Peyer's patch (tissue), 4 donors: ENCODE data around the gene KRTAP10-8.

Source experiments
- POLR2A ChIP-seq, 2 donors: fragments of 450-650 bp; IDR thresholded peaks; one replicate each; pipeline ENCODE4 v1.5.1; 2017; ENCODE audit warnings: antibody characterized with exemption in 2 of 2, mild to moderate bottlenecking in 2 of 2, moderate library complexity in 2 of 2
- TF ChIP-seq, protein P1 (sequence below), 6 experiments: fragments of 450-650 bp in 4 of 6; fragments of 200-600 bp in 2 of 6; sonication (generic) in 1 of 6; IDR thresholded peaks; one replicate each; pipeline ENCODE4 v1.5.1; 2017 to 2019; ENCODE audit warnings: antibody characterized with exemption in 6 of 6, mild to moderate bottlenecking in 3 of 6, moderate library complexity in 1 of 6

DNA sequence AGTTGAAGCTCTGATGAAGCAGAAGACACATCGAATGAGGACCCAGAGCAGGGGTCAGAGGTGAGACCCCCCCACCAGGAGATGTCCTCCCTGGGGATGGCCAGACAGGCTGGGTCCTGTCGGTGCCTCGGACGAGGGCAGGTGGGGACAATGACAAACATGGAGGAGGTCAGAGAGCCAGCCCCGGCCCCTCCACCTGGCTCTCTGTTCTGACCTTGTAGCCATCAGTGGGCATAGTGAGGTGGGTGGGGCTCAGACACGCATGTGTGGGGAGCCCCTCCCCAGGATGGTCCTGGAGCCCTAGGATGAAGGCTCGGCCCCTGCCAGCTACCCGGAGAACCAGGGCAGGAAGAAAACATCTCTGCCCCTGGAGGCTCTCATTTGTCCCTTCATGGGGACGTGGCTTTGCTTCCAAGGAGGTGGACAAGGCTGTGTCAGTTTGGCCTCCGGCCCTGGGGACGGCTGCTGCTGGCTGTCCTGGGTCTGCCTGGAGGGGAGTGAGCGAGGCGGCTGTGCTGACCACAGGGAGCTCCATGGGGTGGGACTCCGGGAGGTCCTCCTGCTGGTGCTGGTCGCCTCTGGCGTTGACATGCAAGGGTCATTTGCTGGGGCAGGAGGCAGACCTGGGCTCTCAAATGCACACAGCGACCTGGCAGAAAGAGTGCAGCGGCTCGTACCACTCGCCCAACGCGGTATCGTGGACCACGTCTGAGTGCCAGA is 22.1 kb upstream of the KRTAP10-8 start:
- TF ChIP-seq, protein P1, sequence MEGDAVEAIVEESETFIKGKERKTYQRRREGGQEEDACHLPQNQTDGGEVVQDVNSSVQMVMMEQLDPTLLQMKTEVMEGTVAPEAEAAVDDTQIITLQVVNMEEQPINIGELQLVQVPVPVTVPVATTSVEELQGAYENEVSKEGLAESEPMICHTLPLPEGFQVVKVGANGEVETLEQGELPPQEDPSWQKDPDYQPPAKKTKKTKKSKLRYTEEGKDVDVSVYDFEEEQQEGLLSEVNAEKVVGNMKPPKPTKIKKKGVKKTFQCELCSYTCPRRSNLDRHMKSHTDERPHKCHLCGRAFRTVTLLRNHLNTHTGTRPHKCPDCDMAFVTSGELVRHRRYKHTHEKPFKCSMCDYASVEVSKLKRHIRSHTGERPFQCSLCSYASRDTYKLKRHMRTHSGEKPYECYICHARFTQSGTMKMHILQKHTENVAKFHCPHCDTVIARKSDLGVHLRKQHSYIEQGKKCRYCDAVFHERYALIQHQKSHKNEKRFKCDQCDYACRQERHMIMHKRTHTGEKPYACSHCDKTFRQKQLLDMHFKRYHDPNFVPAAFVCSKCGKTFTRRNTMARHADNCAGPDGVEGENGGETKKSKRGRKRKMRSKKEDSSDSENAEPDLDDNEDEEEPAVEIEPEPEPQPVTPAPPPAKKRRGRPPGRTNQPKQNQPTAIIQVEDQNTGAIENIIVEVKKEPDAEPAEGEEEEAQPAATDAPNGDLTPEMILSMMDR (IDR thresholded peaks at IDR 0.05), result no peak
- TF ChIP-seq POLR2A (IDR thresholded peaks at IDR 0.05), result no peak
